ENCODE results near the gene C1QTNF7. TPM values are rescaled to one million over a fixed set of nuclear protein-coding genes. Genes with fewer than 3 reads are reported as not detected.

C1QTNF7 gene
- total RNA-seq, 4 donors from 2014 or later: 3.7 to 8.4 (median 3.7) TPM; not detected in 1

- Histone ChIP-seq H3K27me3 (no peaks in the 10 kb centered on the region), H3K9me3 (no peaks in the 10 kb centered on the region), H3K4me3 (no peak overlapping the region), H3K27ac (peak overlapping the region in 3 of 4 donors; percentile 57 to 72 (median 59)), H3K36me3 (no peaks in the 10 kb centered on the region), H3K4me1 (peaks cover 3 to 31% (median 14%) of the 10 kb centered on the region in 4 donors)
- in situ Hi-C loops (cut with MboI; ENCODE audit: low pct_ligation_motif_present in 1 of 4, low pct_unique_long_range_greater_than_20kb in 1 of 4, low sequenced_read_pairs in 3 of 4): no loop called here
- intact Hi-C loops (cut with DNase I; ENCODE audit: low total_unique reads): no loop called here
- no peak for DNase-seq
- TF ChIP-seq POLR2AphosphoS5 (IDR thresholded peaks at IDR 0.05) (no peak), CTCF (IDR thresholded peaks at IDR 0.05) (no peak), POLR2A (IDR thresholded peaks at IDR 0.05) (no peak), EP300 (IDR thresholded peaks at IDR 0.05; ENCODE audit: low read depth) (no peak)
- 71 to 79% methylated on average over 5 to 6 of the region's 6 CpGs for WGBS, 2 donors (ENCODE audit: low coverage in 1 of 2)
Measured at GRCh38 chr4:15413010-15413622, 14.7 kb upstream of the C1QTNF7 start.

- Histone ChIP-seq H3K36me3 (no peaks in the 10 kb centered on the region), H3K4me1 (peaks cover 3 to 31% (median 15%) of the 10 kb centered on the region in 4 donors), H3K27ac (peak overlapping the region; percentile 41 to 72 (median 58)), H3K27me3 (no peaks in the 10 kb centered on the region), H3K9me3 (no peaks in the 10 kb centered on the region), H3K4me3 (no peak overlapping the region)
- no peak for DNase-seq
- in situ Hi-C loops (cut with MboI; ENCODE audit: low pct_ligation_motif_present in 1 of 4, low pct_unique_long_range_greater_than_20kb in 1 of 4, low sequenced_read_pairs in 3 of 4): no loop called here
- TF ChIP-seq POLR2AphosphoS5 (IDR thresholded peaks at IDR 0.05): no peak
- no peak for TF ChIP-seq EP300 (IDR thresholded peaks at IDR 0.05; ENCODE audit: low read depth)
- TF ChIP-seq CTCF (IDR thresholded peaks at IDR 0.05): no peak
- no peak for TF ChIP-seq POLR2A (IDR thresholded peaks at IDR 0.05)
- intact Hi-C loops (cut with DNase I; ENCODE audit: low total_unique reads): no loop called here
- WGBS, 2 donors (ENCODE audit: low coverage in 1 of 2): 72 to 77% methylated on average over 2 of the region's 2 CpGs
Measured at GRCh38 chr4:15413623-15414019, 14.2 kb upstream of the C1QTNF7 start.

GRCh38 chr4:15414551-15415091 is 13.2 kb upstream of the C1QTNF7 start:
- H3K4me3 ChIP-seq: no peak overlapping the region
- DNase-seq: no peak
- 31 to 33% methylated on average over 4 of the region's 4 CpGs for WGBS, 2 donors (ENCODE audit: low coverage in 1 of 2)
- H3K4me1 ChIP-seq: peaks cover 3 to 31% (median 16%) of the 10 kb centered on the region in 4 donors
- no peak for TF ChIP-seq POLR2A (IDR thresholded peaks at IDR 0.05)
- TF ChIP-seq POLR2AphosphoS5 (IDR thresholded peaks at IDR 0.05): peak in 2 of 3 donors; percentile 10 to 74
- no peaks in the 10 kb centered on the region for H3K36me3 ChIP-seq
- in situ Hi-C loops (cut with MboI; ENCODE audit: low pct_ligation_motif_present in 1 of 4, low pct_unique_long_range_greater_than_20kb in 1 of 4, low sequenced_read_pairs in 3 of 4) (no loop called here), intact Hi-C loops (cut with DNase I; ENCODE audit: low total_unique reads) (no loop called here)
- peak overlapping the region; percentile 41 to 72 (median 58) for H3K27ac ChIP-seq
- no peaks in the 10 kb centered on the region for H3K27me3 ChIP-seq
- no peaks in the 10 kb centered on the region for H3K9me3 ChIP-seq

GRCh38 chr4:15416357-15417232 is 11.2 kb upstream of the C1QTNF7 start:
- Histone ChIP-seq H3K4me3 (no peak overlapping the region), H3K27me3 (no peaks in the 10 kb centered on the region), H3K36me3 (no peaks in the 10 kb centered on the region), H3K4me1 (peaks cover 3 to 22% (median 8%) of the 10 kb centered on the region in 4 donors), H3K27ac (peak overlapping the region in 1 of 4 donors; percentile 72), H3K9me3 (no peaks in the 10 kb centered on the region)
- in situ Hi-C loops (cut with MboI; ENCODE audit: low pct_ligation_motif_present in 1 of 4, low pct_unique_long_range_greater_than_20kb in 1 of 4, low sequenced_read_pairs in 3 of 4): no loop called here
- no peak for DNase-seq
- TF ChIP-seq EP300 (IDR thresholded peaks at IDR 0.05; ENCODE audit: low read depth) (no peak), POLR2AphosphoS5 (IDR thresholded peaks at IDR 0.05) (no peak), POLR2A (IDR thresholded peaks at IDR 0.05) (no peak), CTCF (IDR thresholded peaks at IDR 0.05) (no peak)
- intact Hi-C loops (cut with DNase I; ENCODE audit: low total_unique reads): no loop called here
- 73 to 100% methylated on average over 1 to 6 of the region's 6 CpGs for WGBS, 2 donors (ENCODE audit: low coverage in 1 of 2)
